Liver (tissue), 9 donors: ENCODE measurements around the gene WFS1. TPM values are rescaled to one million over a fixed set of nuclear protein-coding genes. Genes with fewer than 3 reads are reported as not detected.

Experiments
- DNase-seq: peaks from one replicate; pipeline ENCODE4 v3.0.0-alpha.2; 2017; ENCODE audit warnings: low spot score
- H3K27ac ChIP-seq, 2 donors: one replicate each; pipeline ENCODE4 v1.7.0; 2013; ENCODE audit warnings: inconsistent platforms in 2 of 2, low read length in 2 of 2, control low read depth in 1 of 2, low read depth in 1 of 2, mild to moderate bottlenecking in 1 of 2
- H3K27me3 ChIP-seq, 4 donors: one replicate each; pipeline versions ENCODE4 v1.6.1 to v1.7.0; 2013; ENCODE audit warnings: low read length in 3 of 4, inconsistent platforms in 1 of 4, mild to moderate bottlenecking in 1 of 4, moderate library complexity in 1 of 4; ENCODE audit not compliant: control insufficient read depth in 4 of 4, insufficient read depth in 4 of 4
- H3K36me3 ChIP-seq, 4 donors: one replicate each; pipeline versions ENCODE4 v1.6.1 to v1.7.0; 2013; ENCODE audit warnings: low read length in 3 of 4, mild to moderate bottlenecking in 3 of 4, low read depth in 1 of 4, moderate library complexity in 1 of 4; ENCODE audit not compliant: control insufficient read depth in 4 of 4, insufficient read depth in 3 of 4
- H3K4me1 ChIP-seq, 4 donors: one replicate each; pipeline versions ENCODE4 v1.6.1 to v1.7.0; 2013; ENCODE audit warnings: low read length in 3 of 4, mild to moderate bottlenecking in 3 of 4, moderate library complexity in 1 of 4; ENCODE audit not compliant: control insufficient read depth in 4 of 4, insufficient read depth in 4 of 4
- H3K4me3 ChIP-seq, 3 donors: one replicate each; pipeline versions ENCODE4 v1.6.1 to v1.7.0; 2013; ENCODE audit warnings: low read length in 3 of 3, control low read depth in 1 of 3, low read depth in 1 of 3, mild to moderate bottlenecking in 1 of 3
- H3K9ac ChIP-seq, 2 donors: one replicate each; pipeline ENCODE4 v1.7.0; 2013; ENCODE audit warnings: low read length in 2 of 2, mild to moderate bottlenecking in 2 of 2, moderate library complexity in 2 of 2, control low read depth in 1 of 2, low read depth in 1 of 2
- H3K9me3 ChIP-seq, 4 donors: one replicate each; pipeline versions ENCODE4 v1.6.1 to v1.7.0; 2013; ENCODE audit warnings: low read length in 3 of 4; ENCODE audit not compliant: control insufficient read depth in 4 of 4
- CTCF ChIP-seq: fragments of 150-350 bp; IDR thresholded peaks from 2 replicates; pipeline ENCODE4 v1.5.1; 2017; ENCODE audit warnings: improper control_type of control experiment, low read depth, low read length; ENCODE audit not compliant: missing input control
- EGR1 ChIP-seq, 2 donors: IDR thresholded peaks; 2 replicates each; pipeline ENCODE4 v1.6.1; 2016 to 2018; ENCODE audit warnings: antibody characterized with exemption in 2 of 2, low read depth in 2 of 2
- FOXA1 ChIP-seq: IDR thresholded peaks from 2 replicates; pipeline ENCODE4 v1.6.1; 2016; ENCODE audit warnings: antibody characterized with exemption
- FOXA2 ChIP-seq: IDR thresholded peaks from 2 replicates; pipeline ENCODE4 v1.6.1; 2016; ENCODE audit warnings: antibody characterized with exemption
- GABPA ChIP-seq, 2 donors: IDR thresholded peaks in 1 of 2; conservative IDR thresholded peaks in 1 of 2; 2 replicates each; pipeline ENCODE4 v1.6.1; 2016; ENCODE audit warnings: antibody characterized with exemption in 2 of 2, mild to moderate bottlenecking in 1 of 2, moderate library complexity in 1 of 2
- HNF4A ChIP-seq, 2 donors: conservative IDR thresholded peaks; 2 replicates each; pipeline ENCODE4 v1.6.1; 2016; ENCODE audit warnings: antibody characterized with exemption in 2 of 2, mild to moderate bottlenecking in 2 of 2
- JUND ChIP-seq, 2 donors: IDR thresholded peaks; 2 replicates each; pipeline ENCODE4 v1.6.1; 2016; ENCODE audit warnings: antibody characterized with exemption in 2 of 2
- MAX ChIP-seq: IDR thresholded peaks from 2 replicates; pipeline ENCODE4 v1.6.1; 2016; ENCODE audit warnings: antibody characterized with exemption
- RAD21 ChIP-seq, 2 donors: IDR thresholded peaks; 2 replicates each; pipeline ENCODE4 v1.6.1; 2016; ENCODE audit warnings: antibody characterized with exemption in 2 of 2, mild to moderate bottlenecking in 2 of 2
- REST ChIP-seq: IDR thresholded peaks from 2 replicates; pipeline ENCODE4 v1.6.1; 2016; ENCODE audit warnings: antibody characterized with exemption, mild to moderate bottlenecking
- RXRA ChIP-seq, 2 donors: IDR thresholded peaks; 2 replicates each; pipeline ENCODE4 v1.6.1; 2017 to 2018; ENCODE audit warnings: antibody characterized with exemption in 2 of 2, mild to moderate bottlenecking in 1 of 2
- SP1 ChIP-seq: IDR thresholded peaks from 2 replicates; pipeline ENCODE4 v1.6.1; 2018; ENCODE audit warnings: antibody characterized with exemption, mild to moderate bottlenecking
- TAF1 ChIP-seq: conservative IDR thresholded peaks from 2 replicates; pipeline ENCODE4 v1.6.1; 2016; ENCODE audit warnings: antibody characterized with exemption, mild to moderate bottlenecking
- YY1 ChIP-seq: IDR thresholded peaks from 2 replicates; pipeline ENCODE4 v1.6.1; 2016; ENCODE audit warnings: antibody characterized with exemption, mild to moderate bottlenecking
- WGBS: extraction: QIAGEN DNeasy Blood & Tissue Kit; methylation state at CpG from one replicate; pipeline ENCODE4 v1.1.7; 2013; 5-methylcytosine and 5-hydroxymethylcytosine counted together
- polyA plus RNA-seq, 2 donors: library from polyadenylated mRNA; stranded (reverse) in 1 of 2; unstranded in 1 of 2; fragments of 200-250 nt in 1 of 2; fragments of >200 nt in 1 of 2; fragmentation: Nextera tagmentation in 1 of 2; extraction: Ambion mirVana in 1 of 2; gene quantifications; one replicate each; pipeline versions ENCODE4 v1.2.1 to v1.2.3, GENCODE V29; 2013 to 2015
- total RNA-seq, 2 donors: library from RNA; depleted of rRNA; stranded (reverse); fragments of >200 nt; gene quantifications; one replicate each; pipeline ENCODE4 v1.2.3, GENCODE V29; 2014
- donor health status: healthy.
- donor health status: healthy.
- donor health status: healthy.
- donor health status: healthy.
- donor health status: healthy.

Gene WFS1
- total and polyA plus RNA-seq, 4 donors = 6.0 to 23.9 (median 13.0) TPM

GRCh38 chr4:6316461-6317003 is 46.9 kb downstream of the WFS1 start:
- WGBS = 66% methylated on average over 6 of the region's 6 CpGs
- DNase-seq = no peak
- H3K36me3 ChIP-seq = no peaks in the 10 kb centered on the region

GRCh38 chr4:6318206-6318605 is 48.6 kb downstream of the WFS1 start:
- no peak for TF ChIP-seq CTCF
- no peak for TF ChIP-seq REST
- no peak for TF ChIP-seq MAX
- no peak for TF ChIP-seq GABPA (IDR thresholded peaks at IDR 0.05 in 1 of 2, conservative IDR thresholded peaks at IDR 0.05 in 1 of 2)
- TF ChIP-seq YY1 = no peak
- TF ChIP-seq JUND (IDR thresholded peaks at IDR 0.05) = no peak
- Histone ChIP-seq H3K4me3 (no peak overlapping the region), H3K4me1 (no peaks in the 10 kb centered on the region), H3K9me3 (no peaks in the 10 kb centered on the region), H3K9ac (no peak overlapping the region), H3K27ac (no peak overlapping the region), H3K27me3 (no peaks in the 10 kb centered on the region), H3K36me3 (no peaks in the 10 kb centered on the region)
- no peak for DNase-seq
- WGBS = 82% methylated on average over 12 of the region's 12 CpGs

More at GRCh38 chr4:6316461-6317003, 46.9 kb downstream of the WFS1 start:
- no peak overlapping the region for H3K27ac ChIP-seq
- no peaks in the 10 kb centered on the region for H3K4me1 ChIP-seq
- H3K27me3 ChIP-seq = no peaks in the 10 kb centered on the region
- H3K4me3 ChIP-seq = no peak overlapping the region
- no peaks in the 10 kb centered on the region for H3K9me3 ChIP-seq
- TF ChIP-seq SP1 (no peak), HNF4A (conservative IDR thresholded peaks at IDR 0.05) (no peak), YY1 (no peak), RAD21 (IDR thresholded peaks at IDR 0.05) (no peak), MAX (no peak), JUND (IDR thresholded peaks at IDR 0.05) (no peak), TAF1 (no peak), RXRA (IDR thresholded peaks at IDR 0.05) (no peak), FOXA1 (no peak), FOXA2 (no peak), CTCF (no peak), EGR1 (IDR thresholded peaks at IDR 0.05; ENCODE audit: low read depth in 2 of 2) (no peak)
- no peak overlapping the region for H3K9ac ChIP-seq
